ENCODE results near the gene RBM46. TPM values are rescaled to one million over a fixed set of nuclear protein-coding genes. Genes with fewer than 3 reads are reported as not detected.
"Not testable (repeated sequence)": the region's sequence is repeated elsewhere in the genome, so short reads cannot be mapped to it uniquely, and the experiment has no call there.

Gene RBM46
- total and polyA plus RNA-seq, 5 experiments from 2014 or later, result not detected

- no peaks in the 10 kb centered on the region for H3K4me1 Mint-ChIP-seq
- POLR2A ChIA-PET, result no interaction called here
- peaks cover 5 to 37% (median 19%) of the 10 kb centered on the region in 9 donors for H3K9me3 Mint-ChIP-seq
- peaks cover 0 to 23% (median 0%) of the 10 kb centered on the region in 3 donors for H3K36me3 Mint-ChIP-seq
- no peak for DNase-seq
- no peak overlapping the region for H3K4me3 Mint-ChIP-seq
- ATAC-seq, result no peak
- no peak overlapping the region for H3K27ac Mint-ChIP-seq
- H3K27me3 Mint-ChIP-seq, result peaks cover 0 to 10% (median 0%) of the 10 kb centered on the region in 5 donors
Observed at GRCh38 chr4:154868414-154869194, 87.5 kb downstream of the RBM46 start.

DNA sequence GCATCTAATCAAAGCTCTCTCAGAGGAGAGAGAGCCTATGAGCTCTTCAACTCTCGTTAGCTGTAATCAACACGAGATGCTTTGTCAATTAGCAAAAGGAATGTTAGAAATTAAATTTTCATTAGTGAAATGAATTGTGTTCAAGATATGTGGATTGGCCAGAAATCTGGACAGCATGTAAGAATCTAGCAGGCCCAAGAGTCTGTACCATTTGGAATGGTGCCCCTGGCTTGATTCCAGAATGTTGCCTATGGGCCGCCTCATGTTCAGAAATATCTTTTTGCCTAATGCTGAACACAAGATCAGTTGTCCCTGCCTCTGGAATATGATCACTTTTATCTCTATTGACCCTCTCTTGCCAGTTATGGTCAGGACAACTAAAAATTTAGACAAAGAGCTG lies 88.2 kb downstream of the RBM46 start:
- Mint-ChIP-seq H3K27me3 (peaks cover 0 to 10% (median 0%) of the 10 kb centered on the region in 5 donors), H3K9me3 (peaks cover 3 to 40% (median 20%) of the 10 kb centered on the region in 9 donors), H3K4me1 (no peaks in the 10 kb centered on the region), H3K27ac (no peak overlapping the region), H3K36me3 (peaks cover 0 to 23% (median 0%) of the 10 kb centered on the region in 3 donors), H3K4me3 (no peak overlapping the region)
- no peak for ATAC-seq
- POLR2A ChIA-PET, result no interaction called here
- DNase-seq, result no peak

DNA sequence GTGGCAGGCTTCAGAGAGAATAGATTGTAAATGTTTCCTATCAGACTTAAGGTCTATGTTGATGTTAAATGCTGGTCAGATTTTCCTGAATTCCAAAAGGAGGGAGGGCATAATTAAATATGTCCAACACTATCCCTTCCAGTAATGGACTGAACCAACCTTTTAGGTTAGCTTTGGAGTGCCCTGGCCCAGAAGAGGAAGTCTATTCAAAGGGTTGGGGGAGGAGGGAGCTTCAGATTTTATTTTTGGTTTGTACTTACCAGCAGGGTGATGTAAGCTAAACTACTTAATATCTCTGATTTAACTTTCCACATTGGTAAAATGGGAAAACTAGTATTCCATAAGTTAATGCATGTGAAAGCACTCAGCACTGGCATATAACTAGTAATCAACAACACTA lies 91.1 kb downstream of the RBM46 start:
- no peak for DNase-seq
- Mint-ChIP-seq H3K4me3 (no peak overlapping the region), H3K27me3 (peaks cover 0 to 10% (median 0%) of the 10 kb centered on the region in 5 donors), H3K27ac (no peak overlapping the region), H3K36me3 (peaks cover 0 to 30% (median 0%) of the 10 kb centered on the region in 3 donors), H3K4me1 (no peaks in the 10 kb centered on the region), H3K9me3 (peaks cover 3 to 49% (median 23%) of the 10 kb centered on the region in 9 donors)
- POLR2A ChIA-PET, result no interaction called here
- no peak for ATAC-seq

DNA sequence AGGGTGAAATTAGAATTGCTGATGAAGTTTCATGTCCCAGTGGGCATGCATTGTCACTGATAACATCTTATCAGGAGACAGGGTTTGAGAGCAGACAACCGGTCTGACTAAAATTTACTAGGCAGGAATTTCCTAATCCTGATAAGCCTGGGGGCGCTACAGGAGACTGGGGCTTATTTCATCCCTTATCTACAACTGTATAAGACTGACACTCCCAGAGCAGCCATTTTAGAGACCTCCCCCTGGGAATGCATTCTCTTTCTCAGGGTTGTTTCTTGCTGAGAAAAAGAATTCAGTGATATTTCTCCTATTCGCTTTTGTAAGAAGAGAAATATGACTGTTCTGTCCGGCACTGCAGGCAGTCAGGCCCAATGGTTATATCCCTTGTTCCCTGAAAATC lies 93.0 kb downstream of the RBM46 start:
- peaks cover 3 to 49% (median 31%) of the 10 kb centered on the region in 9 donors for H3K9me3 Mint-ChIP-seq
- POLR2A ChIA-PET, ATAC-seq, H3K4me1 Mint-ChIP-seq, DNase-seq, H3K27me3 Mint-ChIP-seq, H3K4me3 Mint-ChIP-seq, H3K27ac Mint-ChIP-seq: not testable (repeated sequence)
- H3K36me3 Mint-ChIP-seq, result peaks cover 0 to 30% (median 0%) of the 10 kb centered on the region in 3 donors

GRCh38 chr4:154877110-154877760 lies 96.2 kb downstream of the RBM46 start:
- Mint-ChIP-seq H3K27me3 (peaks cover 0 to 6% (median 0%) of the 10 kb centered on the region in 5 donors), H3K9me3 (peaks cover 3 to 38% (median 28%) of the 10 kb centered on the region in 9 donors), H3K4me1 (no peaks in the 10 kb centered on the region), H3K27ac (no peak overlapping the region), H3K36me3 (peaks cover 0 to 23% (median 0%) of the 10 kb centered on the region in 3 donors), H3K4me3 (no peak overlapping the region)
- ATAC-seq (no peak), DNase-seq (no peak)
- POLR2A ChIA-PET, result no interaction called here

Other genes starting within 250 kb of the RBM46 start
- gene PLRG1, start 230.9 kb upstream of the RBM46 start, total RNA-seq, result 10 to 100 TPM; 90.4 to 92.4 TPM
- gene PLRG1, start 230.9 kb upstream of the RBM46 start, polyA plus RNA-seq, result 10 to 100 TPM; 86.2 to 92.3 (median 89.3) TPM
- not detected for gene FGB, start 218.3 kb upstream of the RBM46 start, total RNA-seq
- gene FGB, start 218.3 kb upstream of the RBM46 start, polyA plus RNA-seq, result not detected
- not detected for gene FGA, start 190.5 kb upstream of the RBM46 start, total RNA-seq
- gene FGA, start 190.5 kb upstream of the RBM46 start, polyA plus RNA-seq, result not detected
- not detected for gene FGG, start 168.6 kb upstream of the RBM46 start, total RNA-seq
- gene FGG, start 168.6 kb upstream of the RBM46 start, polyA plus RNA-seq, result not detected
- not detected for gene LRAT, start 37.3 kb upstream of the RBM46 start, total RNA-seq
- gene LRAT, start 37.3 kb upstream of the RBM46 start, polyA plus RNA-seq, result not detected